ENCODE measurements around the gene ITGB6. TPM values are rescaled to one million over a fixed set of nuclear protein-coding genes. Genes with fewer than 3 reads are reported as not detected.

ITGB6 gene, protein sequence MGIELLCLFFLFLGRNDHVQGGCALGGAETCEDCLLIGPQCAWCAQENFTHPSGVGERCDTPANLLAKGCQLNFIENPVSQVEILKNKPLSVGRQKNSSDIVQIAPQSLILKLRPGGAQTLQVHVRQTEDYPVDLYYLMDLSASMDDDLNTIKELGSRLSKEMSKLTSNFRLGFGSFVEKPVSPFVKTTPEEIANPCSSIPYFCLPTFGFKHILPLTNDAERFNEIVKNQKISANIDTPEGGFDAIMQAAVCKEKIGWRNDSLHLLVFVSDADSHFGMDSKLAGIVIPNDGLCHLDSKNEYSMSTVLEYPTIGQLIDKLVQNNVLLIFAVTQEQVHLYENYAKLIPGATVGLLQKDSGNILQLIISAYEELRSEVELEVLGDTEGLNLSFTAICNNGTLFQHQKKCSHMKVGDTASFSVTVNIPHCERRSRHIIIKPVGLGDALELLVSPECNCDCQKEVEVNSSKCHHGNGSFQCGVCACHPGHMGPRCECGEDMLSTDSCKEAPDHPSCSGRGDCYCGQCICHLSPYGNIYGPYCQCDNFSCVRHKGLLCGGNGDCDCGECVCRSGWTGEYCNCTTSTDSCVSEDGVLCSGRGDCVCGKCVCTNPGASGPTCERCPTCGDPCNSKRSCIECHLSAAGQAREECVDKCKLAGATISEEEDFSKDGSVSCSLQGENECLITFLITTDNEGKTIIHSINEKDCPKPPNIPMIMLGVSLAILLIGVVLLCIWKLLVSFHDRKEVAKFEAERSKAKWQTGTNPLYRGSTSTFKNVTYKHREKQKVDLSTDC
- not detected for total RNA-seq
- long read RNA-seq, donor 1 = 0 reads
- long read RNA-seq, donor 2 = 0 reads

DNA sequence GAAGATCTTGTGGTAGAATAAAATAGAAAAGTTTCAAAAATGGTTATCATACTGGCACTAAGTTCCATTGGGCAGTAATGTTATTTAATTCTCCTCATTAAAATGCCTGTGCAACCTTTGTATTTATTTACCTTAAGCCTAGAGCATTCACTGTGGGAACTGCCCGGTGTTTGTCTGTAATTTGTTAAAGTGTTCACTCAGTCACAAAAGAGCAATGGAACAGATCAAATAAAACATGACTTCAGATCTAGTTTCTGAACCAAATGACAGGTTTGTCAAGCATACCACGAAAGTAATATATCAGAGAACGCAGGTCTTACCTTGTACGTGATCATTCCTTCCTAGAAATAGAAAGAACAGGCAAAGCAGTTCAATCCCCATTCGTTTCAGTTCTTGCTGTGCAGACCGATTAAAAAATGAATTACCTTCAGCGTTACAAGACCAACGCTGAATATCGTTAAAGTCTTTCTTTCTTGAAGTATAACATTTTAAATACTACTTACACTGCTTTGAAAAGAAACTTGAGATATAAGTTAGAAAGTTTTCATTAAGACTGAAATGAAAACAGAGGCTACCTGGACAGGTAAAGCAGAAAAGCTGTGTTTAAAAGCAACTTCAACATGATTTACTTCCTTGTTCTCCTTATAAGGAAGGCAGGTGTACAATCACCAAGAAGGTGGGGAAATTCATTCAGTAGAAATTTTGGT is at the start of gene ITGB6:
Gene ITGB6 (minus strand): TSS at position 590 of the 707 bp plus-strand sequence. CDS start 209 bp downstream, at position 381.
- DNase-seq (ENCODE audit: low spot score) = no peak
- intact Hi-C loops (cut with DNase I) = no loop called here

DNA sequence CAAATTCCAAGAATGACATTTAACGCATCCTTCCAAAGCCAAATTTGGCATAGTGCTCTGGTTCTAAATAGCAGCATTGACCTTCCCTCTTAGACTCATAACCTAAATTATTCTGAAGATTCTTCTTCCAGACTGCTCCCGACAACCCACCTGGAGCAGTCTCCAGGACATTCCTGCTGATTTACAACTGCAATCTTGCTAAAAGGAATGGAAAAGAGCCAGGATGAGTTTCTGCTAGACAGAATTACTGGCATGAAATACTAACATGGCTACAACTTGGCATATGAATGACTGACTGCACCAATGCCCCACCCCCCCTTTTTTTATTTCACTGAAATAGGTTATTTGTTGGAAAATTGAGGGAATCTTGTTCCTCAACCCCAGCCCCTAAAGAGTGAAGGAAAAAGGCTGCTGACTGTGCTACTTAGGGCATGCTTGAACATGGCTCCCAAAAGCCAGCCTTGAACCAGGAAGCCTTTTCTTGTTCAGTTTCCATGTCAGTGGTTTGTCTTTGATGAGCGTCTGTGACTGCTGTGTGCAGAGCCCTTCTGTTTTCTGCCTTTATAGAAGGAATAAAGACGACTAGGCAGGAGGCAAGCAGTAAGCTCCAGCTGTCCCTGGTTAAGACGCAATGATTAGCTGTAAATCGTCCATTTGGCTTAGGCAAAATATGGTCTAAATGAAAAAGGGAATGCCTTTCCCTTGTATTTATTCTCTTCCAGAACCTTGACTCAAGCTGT is 47.4 kb upstream of the ITGB6 start:
- no peak for DNase-seq (ENCODE audit: low spot score)
- intact Hi-C loops (cut with DNase I) = no loop called here

DNA sequence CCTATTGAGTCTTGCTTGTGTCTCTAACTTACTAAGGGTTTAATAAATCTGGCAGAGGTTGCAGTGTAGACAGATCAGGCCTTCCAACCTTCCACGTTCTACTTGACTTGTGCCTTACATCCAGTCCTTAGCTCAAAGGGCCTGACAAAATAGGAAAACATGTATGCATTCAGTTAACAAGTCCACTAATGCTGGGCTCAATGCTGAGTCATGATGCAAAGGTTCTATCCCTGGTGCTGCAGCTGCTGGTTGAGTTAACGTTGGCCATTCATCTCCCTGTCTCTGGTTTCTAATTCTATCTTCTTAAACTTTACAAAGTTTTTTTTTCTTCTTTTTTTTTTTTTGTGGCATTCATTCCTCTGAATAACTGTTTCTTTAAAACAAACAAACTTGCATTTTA is 46.3 kb upstream of the ITGB6 start:
- DNase-seq (ENCODE audit: low spot score) = no peak
- intact Hi-C loops (cut with DNase I) = no loop called here

- intact Hi-C loops (cut with DNase I) = no loop called here
- DNase-seq (ENCODE audit: low spot score) = no peak
These were observed 45.6 kb upstream of the ITGB6 start for GRCh38 chr2:160245614-160246155.

- intact Hi-C loops (cut with DNase I) = no loop called here
- no peak for DNase-seq (ENCODE audit: low spot score)
These were observed 43.0 kb upstream of the ITGB6 start for GRCh38 chr2:160242893-160243564.

- intact Hi-C loops (cut with DNase I) = no loop called here
These were observed 41.4 kb upstream of the ITGB6 start for GRCh38 chr2:160241251-160242137.

DNA sequence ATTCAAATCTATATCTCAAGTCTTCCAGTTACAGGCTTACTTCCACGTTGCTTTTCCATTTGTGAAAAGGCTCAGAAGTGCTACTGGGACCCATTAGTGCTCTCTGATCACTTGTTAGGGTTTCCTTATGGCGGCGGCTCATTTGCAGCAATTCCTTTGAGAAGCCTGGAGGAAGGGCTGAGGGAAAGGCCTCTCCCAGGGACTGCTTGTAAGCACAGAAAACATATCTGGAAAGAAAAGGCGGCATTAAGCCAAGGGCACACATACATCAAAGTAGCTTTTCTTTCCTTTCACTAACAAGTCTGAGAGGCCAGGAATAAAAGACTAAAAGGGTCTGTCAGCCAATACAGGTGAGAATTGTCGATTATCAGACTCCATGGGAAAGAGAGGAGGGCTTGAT is 39.4 kb upstream of the ITGB6 start:
- no peak for DNase-seq (ENCODE audit: low spot score)
- intact Hi-C loops (cut with DNase I) = loop anchor here in 1 of 2 donors (5.0 kb wide), 1 partner anchor 887 kb away; no protein-coding TSS in a partner anchor

More at GRCh38 chr2:160241251-160242137, 41.4 kb upstream of the ITGB6 start:
- DNase-seq (ENCODE audit: low spot score) = no peak

DNA sequence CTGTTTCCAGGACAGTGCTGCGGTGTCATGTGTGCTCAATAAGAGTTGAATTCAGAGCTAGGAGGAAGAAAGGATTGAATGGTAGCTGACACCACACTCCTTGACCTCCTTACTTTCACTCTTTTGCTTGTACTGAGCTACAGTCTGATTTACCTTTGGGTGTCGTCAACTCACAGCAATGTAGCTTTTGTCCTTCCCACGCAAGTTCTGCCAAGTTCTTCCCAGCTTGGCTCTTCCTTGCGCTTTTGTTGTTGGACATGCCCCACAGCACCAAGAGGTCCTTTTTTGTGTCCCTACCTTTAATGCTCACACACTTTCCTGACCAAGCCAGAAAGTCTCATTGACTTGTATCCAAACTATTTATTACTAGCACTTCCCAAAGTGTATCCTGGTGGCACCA is 38.3 kb upstream of the ITGB6 start:
- intact Hi-C loops (cut with DNase I) = loop anchor here in 1 of 2 donors (5.0 kb wide), 1 partner anchor 886 kb away; no protein-coding TSS in a partner anchor
- no peak for DNase-seq (ENCODE audit: low spot score)

DNA sequence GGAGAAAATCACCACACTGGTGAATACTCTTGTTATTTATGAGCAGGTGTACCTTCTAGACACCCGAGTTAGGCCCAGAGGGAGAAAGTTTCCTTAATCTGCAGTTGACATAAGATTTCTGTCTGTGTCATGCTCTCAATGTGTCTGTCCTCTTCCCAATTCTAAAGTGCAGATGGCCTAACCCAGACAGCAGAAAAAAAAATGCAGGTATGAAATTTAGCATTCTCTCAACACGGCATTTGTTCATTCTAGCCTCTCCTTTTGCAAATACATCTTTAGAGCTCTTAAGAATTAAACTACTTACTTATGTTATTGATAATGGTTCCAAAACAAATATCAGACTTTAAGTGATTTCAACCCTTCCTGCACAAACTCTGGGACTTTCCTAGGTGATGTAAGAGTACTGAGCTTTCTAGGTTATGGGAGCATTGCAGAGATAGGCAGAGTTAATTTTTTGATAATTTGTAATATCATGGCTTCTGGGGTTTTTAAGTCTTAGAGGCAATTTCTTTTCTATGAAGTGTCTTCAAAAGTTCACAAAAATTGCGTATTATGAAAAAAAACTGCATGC is 32.9 kb upstream of the ITGB6 start:
- no peak for DNase-seq (ENCODE audit: low spot score)
- intact Hi-C loops (cut with DNase I) = no loop called here

GRCh38 chr2:160229591-160229990 is 29.5 kb upstream of the ITGB6 start:
- intact Hi-C loops (cut with DNase I) = loop anchor here in 1 of 2 donors (5.0 kb wide), 1 partner anchor 273 kb away; no protein-coding TSS in a partner anchor
- DNase-seq (ENCODE audit: low spot score) = no peak

DNA sequence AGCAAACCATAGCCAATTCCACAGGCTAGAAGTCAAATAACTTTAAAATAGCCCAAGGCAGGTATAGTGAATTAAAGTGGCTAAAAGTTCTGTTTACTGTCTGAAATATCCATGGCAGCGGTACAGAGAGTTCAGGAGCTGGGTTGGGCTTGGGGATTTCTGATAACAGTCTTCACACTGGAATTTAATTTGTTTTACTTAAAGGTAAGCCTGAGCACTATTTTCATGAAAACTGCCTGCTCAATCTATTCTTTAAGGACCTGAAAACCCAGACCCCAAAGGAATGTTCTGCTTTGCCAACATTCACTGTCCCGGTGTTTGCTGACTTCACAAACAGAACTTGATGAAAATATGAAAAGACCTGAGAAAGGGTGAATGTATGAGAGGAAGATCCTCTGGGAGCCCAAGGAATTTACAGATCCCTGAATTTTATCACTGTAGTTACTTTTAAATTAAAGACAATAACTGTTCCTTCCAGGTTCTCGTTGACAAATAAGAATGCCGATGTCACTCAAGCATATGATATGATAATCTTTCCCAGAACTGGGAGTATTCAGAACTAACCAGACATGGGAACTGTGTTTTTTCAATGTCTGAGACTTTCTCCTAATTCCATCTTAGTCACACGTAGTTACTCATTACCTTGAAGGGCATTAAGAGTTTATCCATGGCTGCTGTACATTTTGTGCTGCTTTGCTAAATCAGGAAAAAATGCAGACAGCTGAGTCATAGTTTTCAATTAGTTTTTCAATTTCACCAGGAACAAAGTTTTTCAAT is 28.3 kb upstream of the ITGB6 start:
- intact Hi-C loops (cut with DNase I) = loop anchor here in 1 of 2 donors (5.0 kb wide), 1 partner anchor 274 kb away; no protein-coding TSS in a partner anchor
- DNase-seq (ENCODE audit: low spot score) = no peak

DNA sequence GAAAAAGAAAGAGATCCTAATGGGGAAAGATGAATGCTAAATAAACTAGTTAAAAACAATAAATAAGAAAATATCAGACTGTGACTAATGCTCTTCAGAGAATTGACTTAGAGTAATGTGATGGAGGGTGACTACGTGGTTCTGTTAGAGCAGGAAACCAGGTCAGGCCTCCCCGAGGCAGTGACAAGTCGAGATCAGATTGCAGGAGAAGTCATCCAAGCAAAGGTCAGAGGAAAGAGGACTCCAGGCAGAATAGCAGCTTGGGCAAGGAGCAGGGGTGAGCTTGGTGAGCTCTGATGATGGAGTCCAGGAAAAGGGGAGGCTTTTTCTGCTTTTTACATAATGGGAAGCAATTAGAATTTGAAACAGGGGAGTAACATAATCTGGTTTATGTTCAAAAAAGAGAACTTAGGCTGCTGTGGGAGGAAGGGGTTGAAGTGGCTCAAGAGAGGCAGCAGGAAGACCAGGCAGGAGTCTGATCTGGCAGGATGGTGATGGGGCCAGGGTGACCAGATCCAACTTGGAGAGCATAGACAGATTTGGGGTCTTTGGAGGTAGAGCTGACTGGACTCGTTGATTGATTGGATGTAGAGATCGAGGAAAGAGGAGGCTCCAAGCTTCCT is 27.3 kb upstream of the ITGB6 start:
- no peak for DNase-seq (ENCODE audit: low spot score)
- intact Hi-C loops (cut with DNase I) = loop anchor here in 1 of 2 donors (5.0 kb wide), 1 partner anchor 275 kb away; no protein-coding TSS in a partner anchor

DNA sequence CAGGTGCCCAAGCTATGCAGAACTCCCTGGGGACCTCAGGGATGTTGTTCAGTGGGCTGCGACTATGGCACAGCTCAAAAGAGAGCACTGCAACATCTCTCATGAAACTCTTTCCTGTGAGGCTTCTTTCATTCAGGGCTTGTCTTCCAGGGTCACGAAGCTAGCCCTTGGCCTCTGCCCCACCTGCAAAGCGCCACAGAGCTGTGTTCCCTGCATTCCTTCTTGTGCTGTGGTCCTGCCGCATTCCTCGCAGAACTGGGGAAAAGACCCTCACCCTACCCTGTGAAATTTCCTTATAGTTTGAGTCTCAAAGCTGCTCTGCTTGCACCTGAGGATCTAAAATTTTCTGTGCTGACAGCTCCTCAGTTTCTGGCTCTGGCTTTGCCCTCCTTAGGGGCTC is 26.3 kb upstream of the ITGB6 start:
- intact Hi-C loops (cut with DNase I) = loop anchor here in 1 of 2 donors (5.0 kb wide), 1 partner anchor 276 kb away; no protein-coding TSS in a partner anchor
- no peak for DNase-seq (ENCODE audit: low spot score)

- no peak for DNase-seq (ENCODE audit: low spot score)
- intact Hi-C loops (cut with DNase I) = loop anchor here in 1 of 2 donors (5.0 kb wide), 1 partner anchor 277 kb away; no protein-coding TSS in a partner anchor
These were observed 25.6 kb upstream of the ITGB6 start for GRCh38 chr2:160225722-160226121.

- DNase-seq (ENCODE audit: low spot score) = no peak
- intact Hi-C loops (cut with DNase I) = no loop called here
These were observed 24.4 kb upstream of the ITGB6 start for GRCh38 chr2:160224507-160224906.
